ENCODE data around the gene OR5K2.

DNA sequence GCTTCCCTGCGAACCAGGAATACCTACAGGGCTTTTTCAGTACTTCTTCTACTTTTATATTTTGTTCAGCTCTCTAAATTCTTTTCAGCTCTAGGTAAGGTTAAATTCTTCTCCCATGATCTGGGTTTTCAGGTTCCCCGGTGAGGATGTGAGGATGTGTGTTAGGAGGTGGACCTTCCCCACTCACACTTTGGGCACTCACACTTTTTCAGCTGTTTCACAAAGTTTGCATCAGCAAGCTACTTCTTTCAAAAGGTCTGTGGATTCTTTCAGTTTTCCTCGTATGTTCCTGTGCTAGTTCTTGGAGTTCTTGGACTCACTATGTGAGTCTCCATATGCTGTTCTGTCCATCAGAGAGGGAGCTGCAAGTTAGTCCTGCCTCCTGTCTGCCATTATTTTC, 13.9 kb upstream of the OR5K2 start:
- TF ChIP-seq CTCF (IDR thresholded peaks at IDR 0.05) (no peak), EZH2 (IDR thresholded peaks at IDR 0.05; ENCODE audit: borderline replicate concordance, insufficient read depth, low read depth, low read length, poor library complexity, severe bottlenecking) (no peak)

Data from B cell (primary cell).